ENCODE data around the gene KLHDC8A.
A peak's percentile ranks its signal among the peaks of the same experiment; 100 is the strongest.

KLHDC8A gene

GRCh38 chr1:205344066-205344928, 12.4 kb downstream of the KLHDC8A start:
- DNase-seq: peak; percentile 38

DNA sequence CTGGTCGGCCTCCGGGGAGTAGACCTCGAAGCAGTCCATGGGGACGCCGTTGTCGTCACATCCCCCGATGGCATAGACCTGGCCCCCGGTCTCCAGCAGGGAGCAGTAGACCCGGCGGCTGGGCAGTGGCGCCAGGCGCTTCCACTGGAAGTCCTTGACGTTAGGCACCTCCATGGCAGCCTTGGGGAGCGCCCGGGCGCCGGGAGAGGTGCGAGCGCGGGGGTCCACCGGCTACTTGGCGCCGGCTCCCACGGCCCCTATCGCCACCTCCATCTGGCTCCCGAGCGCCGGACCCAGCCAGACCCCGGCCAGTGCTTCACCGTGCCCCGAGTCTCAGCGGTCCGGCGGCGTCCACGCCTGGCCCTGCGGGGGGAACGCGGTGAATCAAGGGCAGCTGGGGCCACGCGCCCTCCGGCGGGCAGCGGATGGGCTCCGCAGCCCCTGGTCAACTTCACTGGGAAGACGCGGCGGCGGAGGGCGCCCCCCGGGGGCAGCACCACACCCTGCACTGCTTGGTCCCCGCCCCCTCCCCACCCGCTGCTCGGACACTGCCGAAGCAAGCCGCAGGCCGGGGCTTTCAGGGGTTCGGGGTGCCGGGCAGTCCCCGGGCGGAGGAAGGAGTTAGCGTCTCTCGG, 13.2 kb downstream of the KLHDC8A start:
- DNase-seq: peak; percentile 35

GRCh38 chr1:205342986-205343385, 13.7 kb downstream of the KLHDC8A start:
- DNase-seq: no peak

DNA sequence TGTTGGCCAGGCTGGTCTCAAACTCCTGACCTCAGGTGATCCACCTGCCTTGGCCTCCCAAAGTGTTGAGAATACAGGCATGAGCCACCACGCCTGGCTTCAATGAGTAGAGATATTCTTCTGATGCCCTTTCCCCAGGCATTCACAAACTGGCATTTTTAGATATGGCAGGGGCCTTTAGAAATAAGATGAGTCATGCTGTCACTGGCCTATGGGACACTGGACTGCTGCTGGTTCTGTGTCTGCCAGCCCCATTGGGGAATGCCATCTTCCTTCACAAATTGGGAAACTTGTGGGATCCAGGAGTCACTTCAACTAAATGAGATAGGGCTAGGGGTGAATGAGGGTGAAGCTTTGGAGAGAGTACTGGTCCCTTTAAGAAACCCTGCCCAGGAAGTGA, 16.0 kb downstream of the KLHDC8A start:
- no peak for DNase-seq

- no peak for DNase-seq
Measured at GRCh38 chr1:205339717-205340116, 17.0 kb downstream of the KLHDC8A start.

- no peak for DNase-seq
Measured at GRCh38 chr1:205339197-205339702, 17.5 kb downstream of the KLHDC8A start.

GRCh38 chr1:205338011-205338410, 18.7 kb downstream of the KLHDC8A start:
- DNase-seq: no peak

- no peak for DNase-seq
Measured at GRCh38 chr1:205337481-205337880, 19.2 kb downstream of the KLHDC8A start.

DNA sequence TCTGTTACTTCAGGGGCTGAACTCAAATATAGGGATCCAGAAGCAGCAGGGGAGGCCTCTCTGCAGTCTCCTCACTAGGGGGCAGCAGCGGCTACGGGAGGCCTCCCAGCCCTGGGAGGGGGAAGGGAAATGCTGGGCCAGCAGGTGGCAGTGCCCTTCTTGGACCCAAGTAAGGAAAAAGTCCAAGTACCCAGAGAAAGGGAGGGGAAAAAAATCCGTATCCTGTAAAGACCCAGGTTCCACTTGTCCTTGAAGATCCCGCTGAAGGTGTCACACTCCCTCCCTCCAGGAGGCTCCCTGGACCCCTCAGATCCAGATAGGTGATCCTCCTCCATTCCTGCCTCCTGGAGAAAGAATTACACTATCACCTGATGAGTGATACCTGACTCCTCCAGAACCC, 21.0 kb downstream of the KLHDC8A start:
- DNase-seq: peak; percentile 92

DNA sequence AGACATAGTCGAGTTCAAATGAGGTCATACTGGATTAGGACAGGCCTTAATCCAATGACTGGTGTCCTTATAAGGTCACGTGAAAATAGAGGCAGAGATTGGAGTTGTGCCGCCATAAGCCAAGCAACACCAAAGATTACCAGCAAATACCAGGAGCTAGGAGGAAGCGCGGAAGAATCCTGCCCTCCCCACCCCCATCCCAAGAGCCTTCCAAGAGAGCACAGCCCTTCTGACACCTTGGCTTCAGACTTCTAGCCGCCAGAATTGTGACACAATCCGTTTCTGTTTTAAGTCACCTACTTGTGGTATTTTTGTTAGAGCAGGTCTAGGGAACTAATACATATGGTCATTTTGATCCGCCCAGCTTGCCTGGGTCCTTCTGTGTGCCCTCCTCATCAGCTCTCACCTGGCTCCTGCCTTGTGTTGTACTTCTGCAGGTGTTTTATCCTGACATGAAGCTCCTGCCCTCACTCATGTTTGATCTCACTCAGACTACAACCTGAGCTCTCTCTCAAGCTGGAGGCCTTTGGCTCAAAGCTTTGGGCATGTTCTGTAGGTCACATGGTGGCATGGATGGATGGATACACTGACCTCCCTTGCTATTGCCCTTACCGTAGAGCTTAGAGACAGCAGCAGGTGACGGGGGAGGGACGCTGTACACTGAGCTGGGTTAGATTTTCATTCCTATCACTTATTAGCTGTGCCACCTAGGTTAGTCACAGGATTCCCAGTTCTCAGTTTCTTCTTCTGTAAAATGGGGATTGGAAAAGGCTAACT, 24.5 kb downstream of the KLHDC8A start:
- no peak for DNase-seq

DNA sequence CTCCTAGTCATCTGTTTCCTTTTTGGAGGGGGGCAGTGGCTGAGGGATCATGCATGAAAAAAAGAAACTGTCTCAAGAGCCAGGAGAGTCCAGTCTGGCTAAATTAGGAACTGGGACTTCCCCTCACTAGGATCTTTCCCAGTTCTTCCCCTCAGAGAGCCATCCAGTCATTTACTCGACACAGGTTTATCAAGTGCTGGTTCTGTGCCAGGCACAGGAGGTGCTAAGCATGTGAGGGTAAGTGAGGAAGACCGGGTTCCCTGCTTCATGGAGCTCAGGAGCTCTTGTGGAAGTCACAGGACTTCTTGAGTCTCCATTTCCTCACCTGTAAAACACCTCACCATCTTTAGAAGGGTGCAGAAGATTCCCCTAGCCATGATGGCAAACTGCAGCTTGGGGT, 26.6 kb downstream of the KLHDC8A start:
- no peak for DNase-seq

GRCh38 chr1:205329719-205330118, 27.0 kb downstream of the KLHDC8A start:
- DNase-seq: no peak

- no peak for DNase-seq
Measured at GRCh38 chr1:205328476-205328875, 28.2 kb downstream of the KLHDC8A start.

DNA sequence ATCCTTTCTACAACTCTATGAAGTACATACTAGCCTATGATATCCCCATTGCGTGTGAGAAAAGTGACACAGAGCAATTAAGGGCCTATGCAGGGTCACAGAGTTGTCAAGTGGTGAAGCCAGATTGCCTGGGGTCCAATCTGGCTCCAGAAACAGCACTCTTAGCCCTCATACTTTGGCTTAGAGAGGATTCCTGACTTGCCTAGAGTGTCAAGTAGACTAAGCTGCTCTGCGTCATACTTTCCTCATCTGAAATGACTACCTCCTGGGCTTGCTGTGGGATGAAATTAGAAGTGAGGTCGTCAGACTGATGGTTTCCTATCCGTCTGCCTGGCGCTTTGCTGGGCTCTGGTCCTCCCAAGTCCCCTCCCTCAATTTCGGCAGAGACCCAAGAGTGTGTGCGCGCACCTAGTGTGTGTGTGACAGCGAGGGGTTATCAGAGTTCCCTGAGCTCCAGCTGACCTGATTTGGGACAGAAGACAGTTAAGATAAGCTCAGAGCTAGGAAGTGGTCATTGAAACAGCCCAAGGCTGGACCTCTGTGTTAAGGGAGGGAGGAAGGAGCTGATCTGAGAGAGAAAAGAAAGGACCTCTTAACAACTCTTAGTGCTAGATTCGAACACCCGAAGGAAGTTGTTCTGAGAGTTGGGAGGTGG, 29.8 kb downstream of the KLHDC8A start:
- DNase-seq: no peak

- DNase-seq: peak; percentile 65
Measured at GRCh38 chr1:205325334-205325884, 31.3 kb downstream of the KLHDC8A start.

GRCh38 chr1:205324781-205325180, 31.9 kb downstream of the KLHDC8A start:
- no peak for DNase-seq

GRCh38 chr1:205323794-205324193, 32.9 kb downstream of the KLHDC8A start:
- no peak for DNase-seq

DNA sequence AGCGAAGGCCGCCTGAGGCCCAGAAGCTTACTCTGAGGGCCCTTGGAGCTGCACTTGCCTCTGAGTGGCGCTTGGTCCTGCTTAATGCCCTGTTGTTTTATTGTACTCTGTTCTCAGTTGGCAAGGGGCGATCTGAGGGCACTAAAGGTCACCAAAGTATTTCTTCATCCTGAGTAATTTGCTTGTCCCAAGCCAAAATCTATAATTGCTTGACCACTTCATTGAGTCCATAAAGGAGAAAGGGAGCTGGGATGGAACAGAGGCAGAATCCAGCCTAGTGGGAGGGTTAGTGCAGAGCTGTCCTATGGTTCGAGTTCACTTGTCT, 34.8 kb downstream of the KLHDC8A start:
- no peak for DNase-seq

- peak; percentile 96 for DNase-seq
Measured at GRCh38 chr1:205321162-205321958, 35.4 kb downstream of the KLHDC8A start, which contains the start of gene NUAK2. NUAK2 (minus strand) TSS chr1:205321745; CDS start chr1:205321628, 117 bp downstream.

DNA sequence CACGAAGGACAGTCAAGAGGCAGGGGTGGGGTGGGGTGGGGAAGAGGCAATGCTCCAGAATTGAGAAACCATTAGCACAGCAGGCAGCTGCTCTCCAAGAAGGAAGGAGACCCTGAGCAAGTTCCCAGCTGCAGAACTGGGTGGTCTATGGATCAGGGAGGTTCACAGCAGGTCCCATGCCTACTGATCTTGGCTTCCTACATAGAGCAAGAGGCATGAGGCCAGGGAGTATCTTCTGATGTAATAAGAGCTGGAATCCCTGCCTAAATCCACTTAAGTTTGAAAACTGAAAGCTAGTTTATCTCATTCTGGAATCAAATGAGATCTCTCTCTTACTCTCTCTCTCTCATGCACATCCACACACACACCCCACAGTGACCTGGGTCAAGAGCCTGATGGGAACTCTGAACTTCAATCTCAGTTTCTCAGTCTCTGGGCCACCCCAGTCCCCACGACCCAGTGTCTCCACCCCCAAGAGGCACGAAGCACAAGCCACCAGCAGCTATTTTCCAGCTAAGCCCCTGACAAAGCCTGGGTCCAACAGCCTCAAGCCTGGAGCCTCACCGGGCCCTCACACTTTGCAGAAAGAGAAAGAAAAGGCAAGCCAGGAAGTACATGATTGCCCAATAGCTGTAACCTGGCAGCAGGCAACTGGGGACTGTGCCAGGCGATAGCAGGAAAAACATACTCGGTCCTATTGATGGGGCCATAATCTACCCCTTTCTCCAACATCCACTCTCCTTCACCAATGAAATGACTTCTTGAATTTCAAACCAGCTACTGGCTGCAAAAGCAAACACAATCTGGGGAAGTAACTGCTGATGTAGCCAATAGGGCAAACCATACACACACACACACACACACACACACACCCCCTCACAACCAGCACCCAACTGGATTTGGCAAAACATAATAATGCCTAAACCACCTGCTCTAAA, 37.4 kb downstream of the KLHDC8A start:
- peak; percentile 96 for DNase-seq

Measured in NCI-H1092 (cell line).